ENCODE measurements around the gene SLC25A20. TPM values are rescaled to one million over a fixed set of nuclear protein-coding genes. Genes with fewer than 3 reads are reported as not detected.

SLC25A20 gene
- total RNA-seq, 1 donor from 2014 or later = 10.5 TPM

- H3K4me3 Mint-ChIP-seq = no peak overlapping the region
- H3K9me3 Mint-ChIP-seq = peaks cover 9% of the 10 kb centered on the region
- no peak for DNase-seq (ENCODE audit: low spot score in 2 of 2, unreplicated experiment in 2 of 2)
- no peak overlapping the region for H3K27ac Mint-ChIP-seq
- no peaks in the 10 kb centered on the region for H3K27me3 Mint-ChIP-seq (ENCODE audit: low read depth)
- peaks cover 35% of the 10 kb centered on the region for H3K36me3 Mint-ChIP-seq
- TF ChIP-seq CTCF (IDR thresholded peaks at IDR 0.05; ENCODE audit: unreplicated experiment) = no peak
- H3K4me1 Mint-ChIP-seq = peaks cover 3% of the 10 kb centered on the region
Measured at GRCh38 chr3:48935530-48935929, 36.8 kb upstream of the SLC25A20 start.

- H3K4me3 Mint-ChIP-seq = no peak overlapping the region
- TF ChIP-seq CTCF (IDR thresholded peaks at IDR 0.05; ENCODE audit: unreplicated experiment) = no peak
- peaks cover 35% of the 10 kb centered on the region for H3K36me3 Mint-ChIP-seq
- no peak for DNase-seq (ENCODE audit: low spot score in 2 of 2, unreplicated experiment in 2 of 2)
- H3K9me3 Mint-ChIP-seq = peaks cover 9% of the 10 kb centered on the region
- H3K27ac Mint-ChIP-seq = no peak overlapping the region
- no peaks in the 10 kb centered on the region for H3K27me3 Mint-ChIP-seq (ENCODE audit: low read depth)
- H3K4me1 Mint-ChIP-seq = peaks cover 6% of the 10 kb centered on the region
Measured at GRCh38 chr3:48934333-48934991, 35.8 kb upstream of the SLC25A20 start.

DNA sequence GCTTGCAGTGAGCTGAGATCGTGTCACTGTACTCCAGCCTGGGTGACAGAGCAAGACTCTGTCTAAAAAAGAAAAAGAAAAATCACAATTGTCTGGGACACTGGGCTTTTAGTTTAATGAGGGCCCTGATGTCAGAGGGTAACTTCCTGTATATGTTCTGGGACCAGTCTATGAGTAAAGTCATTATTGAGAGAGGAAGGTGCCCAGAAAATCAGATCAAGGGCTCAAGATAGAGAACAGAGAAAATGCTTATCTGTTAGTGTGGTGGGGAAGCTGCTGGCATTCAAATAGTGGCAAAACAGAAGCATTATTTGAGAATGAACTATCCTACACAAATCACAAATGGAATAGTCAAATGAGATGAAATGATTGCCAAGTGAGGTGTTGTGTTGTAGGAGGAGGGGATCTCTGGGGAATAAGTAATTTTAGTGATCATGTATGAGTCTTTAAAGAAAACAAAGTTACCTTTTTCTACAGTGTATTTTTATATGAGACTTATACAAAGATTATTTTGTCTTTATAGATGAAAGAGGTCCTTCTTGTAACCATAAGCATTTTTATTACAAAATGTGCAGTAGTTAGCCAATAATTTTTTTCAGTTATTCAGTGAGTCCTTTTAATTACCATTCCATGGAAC is 33.4 kb upstream of the SLC25A20 start:
- DNase-seq (ENCODE audit: low spot score in 2 of 2, unreplicated experiment in 2 of 2) = no peak
- H3K4me3 Mint-ChIP-seq = no peak overlapping the region
- H3K27ac Mint-ChIP-seq = no peak overlapping the region
- H3K27me3 Mint-ChIP-seq (ENCODE audit: low read depth) = no peaks in the 10 kb centered on the region
- no peak for TF ChIP-seq CTCF (IDR thresholded peaks at IDR 0.05; ENCODE audit: unreplicated experiment)
- H3K9me3 Mint-ChIP-seq = peaks cover 4% of the 10 kb centered on the region
- H3K4me1 Mint-ChIP-seq = peaks cover 29% of the 10 kb centered on the region
- H3K36me3 Mint-ChIP-seq = peaks cover 31% of the 10 kb centered on the region

GRCh38 chr3:48930590-48930989 is 31.9 kb upstream of the SLC25A20 start:
- Mint-ChIP-seq H3K4me1 (peaks cover 35% of the 10 kb centered on the region), H3K36me3 (peaks cover 33% of the 10 kb centered on the region), H3K9me3 (peaks cover 4% of the 10 kb centered on the region), H3K27me3 (ENCODE audit: low read depth) (no peaks in the 10 kb centered on the region), H3K27ac (no peak overlapping the region), H3K4me3 (no peak overlapping the region)
- TF ChIP-seq CTCF (IDR thresholded peaks at IDR 0.05; ENCODE audit: unreplicated experiment) = no peak
- no peak for DNase-seq (ENCODE audit: low spot score in 2 of 2, unreplicated experiment in 2 of 2)

DNA sequence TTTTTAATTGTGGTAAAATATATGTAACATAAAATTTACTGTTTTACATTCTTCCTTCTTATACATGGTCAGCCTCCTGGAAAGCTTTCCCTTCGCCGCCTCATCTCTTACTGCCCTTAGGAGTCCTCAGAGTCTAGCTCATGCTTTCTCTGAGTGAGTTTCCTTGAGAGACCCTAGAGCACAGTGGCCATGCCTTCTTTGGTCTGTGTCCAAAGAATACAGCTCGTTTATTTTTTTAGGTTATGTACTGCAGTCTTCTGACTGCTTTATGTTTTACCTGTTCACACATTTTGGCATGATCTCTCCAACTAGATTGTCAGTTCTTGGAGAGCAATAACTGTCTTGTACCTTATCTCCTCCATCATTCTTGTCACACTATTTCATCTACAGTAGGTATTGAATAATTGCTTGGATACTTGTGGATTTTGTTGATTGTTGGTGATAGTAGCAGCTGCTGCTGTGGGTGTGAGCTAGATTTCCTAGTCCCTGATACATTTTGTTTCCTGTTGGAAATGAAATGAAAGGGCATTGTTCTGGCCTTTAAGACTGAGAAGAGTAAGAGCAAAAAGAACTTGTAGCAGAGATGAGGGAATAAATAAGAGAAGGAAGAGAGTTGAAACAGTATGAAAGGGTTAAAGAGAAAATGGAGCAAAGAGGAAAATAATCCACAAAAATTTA is 30.8 kb upstream of the SLC25A20 start:
- no peak for TF ChIP-seq CTCF (IDR thresholded peaks at IDR 0.05; ENCODE audit: unreplicated experiment)
- Mint-ChIP-seq H3K27me3 (ENCODE audit: low read depth) (no peaks in the 10 kb centered on the region), H3K9me3 (peaks cover 4% of the 10 kb centered on the region), H3K36me3 (peaks cover 27% of the 10 kb centered on the region), H3K4me1 (peaks cover 35% of the 10 kb centered on the region), H3K27ac (peak overlapping the region; percentile 51), H3K4me3 (no peak overlapping the region)
- no peak for DNase-seq (ENCODE audit: low spot score in 2 of 2, unreplicated experiment in 2 of 2)

All from mesothelial cell of epicardium (in vitro differentiated cells).